ENCODE results near the gene RNF227. TPM values are rescaled to one million over a fixed set of nuclear protein-coding genes. Genes with fewer than 3 reads are reported as not detected.
"Not testable (repeated sequence)": the region's sequence is repeated elsewhere in the genome, so short reads cannot be mapped to it uniquely, and the experiment has no call there.

Gene RNF227
- total RNA-seq = 3.6 TPM in 2 replicates

DNA sequence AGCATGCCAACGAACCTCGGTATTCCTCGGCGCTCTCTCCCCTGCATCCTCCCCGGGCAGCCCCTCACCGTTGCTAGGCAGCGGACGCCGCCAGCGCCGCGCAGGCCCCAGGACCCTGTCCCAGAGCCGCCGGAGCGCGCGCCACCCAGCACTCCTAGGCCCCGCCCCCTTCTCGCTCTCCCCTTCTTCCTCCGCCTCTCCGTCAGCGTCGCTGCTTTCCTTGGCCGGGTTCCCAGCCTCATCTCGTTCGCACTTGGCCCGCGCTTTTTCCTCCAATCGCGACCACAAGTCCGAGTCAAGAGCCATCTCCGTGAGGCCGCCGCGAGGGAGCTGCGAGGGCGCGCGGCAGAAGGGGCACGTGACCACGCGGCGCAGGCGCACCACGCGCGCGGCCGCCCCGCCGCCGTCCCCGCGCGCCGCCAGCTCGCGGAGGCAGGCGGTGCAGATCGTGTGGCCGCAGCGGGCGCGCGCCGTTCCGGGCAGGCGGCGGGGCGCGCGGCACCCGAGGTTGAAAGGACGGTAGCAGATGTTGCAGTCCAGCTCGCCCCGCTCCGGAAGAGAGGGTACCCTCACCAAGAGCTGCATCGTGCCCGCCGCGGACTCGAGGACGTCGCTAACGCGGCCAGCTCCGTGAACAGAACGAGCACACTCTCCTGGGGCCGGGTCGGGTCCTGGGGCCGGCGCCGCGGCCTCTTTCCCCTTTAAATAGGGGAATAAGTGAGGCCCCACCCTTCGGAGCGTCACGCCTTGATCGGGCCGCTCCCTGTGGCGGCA lies at the start of gene RNF227:
RNF227 (minus strand) TSS at position 679 of the 774 bp plus-strand sequence; CDS start at position 585, 94 bp downstream.
- intact Hi-C loops (cut with micrococcal nuclease) = loop anchor here (1.0 to 2.0 kb wide), 3 partner anchors 17 to 59 kb away; partner anchors contain the start of genes CNTROB and NAA38

- intact Hi-C loops (cut with micrococcal nuclease) = no loop called here
These were observed 45.3 kb upstream of the RNF227 start for GRCh38 chr17:7961421-7961820.

DNA sequence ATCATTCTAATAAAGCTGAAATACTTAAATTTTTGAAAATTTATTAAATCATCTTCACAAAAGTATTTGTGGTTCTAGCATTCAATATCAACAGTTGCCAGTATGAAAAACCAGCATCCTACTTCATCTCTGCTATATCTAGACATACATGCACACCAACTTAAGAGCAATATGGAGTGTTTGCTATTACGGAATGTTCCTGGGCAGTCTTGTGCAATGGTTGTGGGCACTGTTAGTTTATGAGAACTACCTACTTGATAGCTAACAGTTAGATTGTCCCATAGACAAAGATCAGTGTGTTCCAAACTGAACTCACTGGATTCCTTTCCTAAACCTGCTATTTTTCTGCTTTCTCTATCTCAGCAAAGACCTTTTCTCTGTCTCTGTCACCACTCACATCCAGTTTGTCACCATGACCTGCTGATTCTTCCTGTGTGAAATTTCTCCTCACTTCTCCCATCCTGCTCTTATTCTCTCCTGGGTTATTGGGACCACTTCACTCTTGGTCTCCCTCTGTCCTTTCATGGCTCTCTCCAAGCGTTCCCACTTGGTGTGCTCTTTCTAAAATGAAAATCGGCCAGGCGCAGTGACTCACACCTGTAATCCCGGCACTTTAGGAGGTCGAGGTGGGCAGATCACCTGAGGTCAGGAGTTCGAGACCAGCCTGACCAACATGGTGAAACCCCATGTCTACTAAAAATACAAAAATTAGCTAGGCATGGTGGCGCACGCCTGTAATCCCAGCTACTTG lies 43.6 kb upstream of the RNF227 start:
- intact Hi-C loops (cut with micrococcal nuclease) = no loop called here

- intact Hi-C loops (cut with micrococcal nuclease) = no loop called here
These were observed 40.3 kb upstream of the RNF227 start for GRCh38 chr17:7956228-7956965.

DNA sequence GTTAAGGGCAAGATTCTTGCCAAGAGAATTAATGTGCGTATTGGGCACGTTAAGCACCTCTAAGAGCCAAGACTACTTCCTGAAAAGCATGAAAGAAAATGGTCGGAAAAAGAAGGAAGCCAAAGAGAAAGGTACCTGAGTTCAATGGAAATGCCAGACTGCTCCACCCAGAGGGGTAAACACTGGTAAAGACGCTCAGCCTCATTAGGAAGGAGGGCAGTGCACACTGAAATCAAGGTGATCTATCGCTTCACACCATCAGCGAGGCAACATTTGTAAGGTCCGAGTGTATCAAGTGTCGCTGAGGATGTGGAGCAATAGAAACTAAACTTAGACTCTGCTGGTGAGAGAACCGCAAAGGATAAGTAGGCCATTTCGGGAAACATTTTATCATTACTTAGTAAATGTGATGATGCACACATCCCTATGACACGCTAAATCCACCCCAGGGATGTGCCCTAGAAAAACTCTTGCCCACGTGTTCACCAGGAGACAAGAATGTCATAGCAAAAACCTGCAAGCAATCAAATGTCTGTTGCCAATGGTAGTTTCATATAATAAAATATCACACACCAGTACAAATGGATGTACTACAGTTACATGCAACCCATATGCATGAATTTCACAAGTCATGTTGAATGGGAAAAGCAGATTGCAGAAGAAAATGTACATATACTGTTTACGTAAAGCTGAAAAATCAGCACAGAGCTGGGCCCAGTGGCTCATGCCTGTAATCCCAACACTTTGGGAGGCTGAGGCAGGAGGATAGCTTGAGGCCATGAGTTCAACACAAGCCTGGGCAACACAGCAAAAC lies 39.5 kb upstream of the RNF227 start:
- intact Hi-C loops (cut with micrococcal nuclease) = no loop called here

GRCh38 chr17:7953266-7953665 lies 37.2 kb upstream of the RNF227 start:
- intact Hi-C loops (cut with micrococcal nuclease) = not testable (repeated sequence)

GRCh38 chr17:7951143-7951792 lies 35.2 kb upstream of the RNF227 start:
- intact Hi-C loops (cut with micrococcal nuclease) = loop anchor here (1.0 kb wide), 1 partner anchor 19 kb away; the partner anchor contains the start of gene CNTROB

- intact Hi-C loops (cut with micrococcal nuclease) = no loop called here
These were observed 34.5 kb upstream of the RNF227 start for GRCh38 chr17:7950578-7950977.

DNA sequence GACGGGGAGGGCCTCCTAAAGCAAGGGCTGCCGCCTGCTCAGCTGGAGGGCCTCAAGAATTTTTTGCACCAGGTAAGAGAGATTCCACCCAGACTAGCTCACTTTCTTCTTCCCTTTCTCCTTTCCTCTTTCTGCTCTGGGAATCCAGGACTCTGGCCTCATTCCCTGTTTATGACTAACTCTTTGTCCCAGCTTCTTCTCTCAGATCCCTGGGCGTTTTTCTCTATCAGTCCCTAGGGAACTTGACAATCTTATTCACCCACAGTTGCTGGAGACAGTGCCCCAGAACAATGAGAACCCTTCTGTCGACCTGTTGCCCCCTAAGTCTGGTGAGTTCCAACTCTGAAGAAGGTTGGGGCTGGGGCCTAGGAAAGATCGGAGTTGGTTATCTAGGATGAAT lies 31.6 kb upstream of the RNF227 start:
- intact Hi-C loops (cut with micrococcal nuclease) = no loop called here

- intact Hi-C loops (cut with micrococcal nuclease) = no loop called here
These were observed 30.4 kb upstream of the RNF227 start for GRCh38 chr17:7946441-7946840.

GRCh38 chr17:7945651-7946050 lies 29.6 kb upstream of the RNF227 start:
- intact Hi-C loops (cut with micrococcal nuclease) = no loop called here

DNA sequence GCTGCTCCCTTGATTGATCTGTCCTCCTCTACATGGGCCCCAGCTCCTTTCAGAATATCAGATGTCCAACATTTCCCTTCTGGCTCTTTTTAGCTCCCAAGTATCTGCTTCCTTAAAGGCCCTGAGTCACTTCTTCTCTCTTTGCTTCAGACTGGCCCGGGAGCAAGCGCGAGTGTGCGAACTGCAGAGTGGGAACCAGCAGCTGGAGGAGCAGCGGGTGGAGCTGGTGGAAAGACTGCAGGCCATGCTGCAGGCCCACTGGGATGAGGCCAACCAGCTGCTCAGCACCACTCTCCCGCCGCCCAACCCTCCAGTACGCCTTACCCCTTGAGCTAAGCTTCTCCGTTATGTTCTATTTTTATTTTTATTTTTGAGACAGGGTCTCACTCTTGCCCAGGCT lies 28.2 kb upstream of the RNF227 start:
- intact Hi-C loops (cut with micrococcal nuclease) = no loop called here

DNA sequence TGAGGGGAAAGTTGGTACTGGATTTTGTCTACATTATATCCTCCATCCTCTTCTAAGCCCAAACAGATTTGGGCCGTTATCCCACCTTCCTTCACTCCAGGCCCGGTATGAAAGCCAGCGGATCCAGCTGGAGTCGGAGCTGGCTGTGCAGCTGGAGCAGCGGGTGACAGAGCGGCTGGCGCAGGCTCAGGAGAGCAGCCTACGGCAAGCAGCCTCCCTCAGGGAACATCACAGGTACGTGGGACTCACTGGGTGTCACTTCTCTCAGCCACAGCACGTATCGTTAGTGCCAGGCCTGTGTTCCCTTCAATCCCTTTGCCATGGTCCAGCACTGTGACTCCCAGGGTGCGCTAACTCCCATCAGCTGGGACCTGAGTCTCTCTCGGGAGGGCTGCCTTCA lies 27.2 kb upstream of the RNF227 start:
- intact Hi-C loops (cut with micrococcal nuclease) = no loop called here

GRCh38 chr17:7940743-7941142 lies 24.7 kb upstream of the RNF227 start:
- intact Hi-C loops (cut with micrococcal nuclease) = no loop called here

- intact Hi-C loops (cut with micrococcal nuclease) = no loop called here
These were observed 23.9 kb upstream of the RNF227 start for GRCh38 chr17:7940034-7940433.

DNA sequence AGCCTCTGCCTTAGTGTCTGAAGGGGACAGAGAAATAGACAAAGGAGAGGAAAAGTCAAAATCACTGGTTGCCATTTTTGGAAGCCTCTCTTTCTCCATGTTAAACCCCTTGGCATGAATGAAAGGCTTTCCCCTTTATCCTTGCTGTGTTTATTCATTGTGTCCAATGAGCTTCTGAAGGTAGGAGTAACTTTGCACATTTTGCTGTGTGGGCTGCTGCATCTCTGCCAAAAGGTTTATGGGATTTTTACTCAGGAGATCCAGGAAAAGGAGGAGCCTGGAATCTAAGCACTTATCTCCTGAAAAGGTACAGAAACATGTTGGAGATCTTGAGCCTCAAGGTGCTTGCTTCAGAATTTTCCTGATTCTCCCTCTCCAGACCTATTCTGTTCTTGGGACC lies 19.8 kb upstream of the RNF227 start:
- intact Hi-C loops (cut with micrococcal nuclease) = no loop called here

- intact Hi-C loops (cut with micrococcal nuclease) = loop anchor here (1.0 to 5.0 kb wide), 7 partner anchors 18 to 98 kb away; partner anchors contain the start of gene NAA38
These were observed 16.9 kb upstream of the RNF227 start for GRCh38 chr17:7932949-7933348.

DNA sequence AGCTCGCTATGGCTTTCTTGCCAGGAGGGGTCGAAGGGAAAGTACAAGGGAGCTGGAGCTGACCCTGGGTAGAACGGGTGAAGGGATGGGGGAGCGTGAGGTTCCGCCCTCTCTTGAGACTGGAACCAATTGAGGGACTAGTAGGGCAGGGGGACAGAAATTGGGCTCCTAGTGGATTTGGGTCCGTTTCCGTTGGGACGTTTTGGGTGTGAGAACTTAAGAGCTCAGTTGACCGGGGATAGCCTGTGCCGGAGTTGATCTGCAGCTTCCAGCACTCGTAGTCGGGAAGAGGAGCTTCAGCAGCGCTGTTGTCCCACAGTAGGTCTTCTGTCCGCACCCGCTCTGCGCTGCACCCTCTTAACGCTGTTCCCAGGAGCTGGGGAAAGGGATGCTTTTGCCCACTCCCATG lies 16.4 kb upstream of the RNF227 start:
- intact Hi-C loops (cut with micrococcal nuclease) = loop anchor here (1.0 to 5.0 kb wide), 7 partner anchors 17 to 97 kb away; partner anchors contain the start of gene NAA38

GRCh38 chr17:7931709-7932482 lies 15.8 kb upstream of the RNF227 start, which contains the start of the genes CNTROB and TRAPPC1:
Gene CNTROB (plus strand): TSS chr17:7932206. CDS start chr17:7933080, 874 bp downstream.
Gene TRAPPC1 (minus strand): TSS chr17:7931946. CDS start chr17:7931829, 117 bp downstream.
- intact Hi-C loops (cut with micrococcal nuclease) = loop anchor here (1.0 to 5.0 kb wide), 7 partner anchors 17 to 97 kb away; partner anchors contain the start of gene NAA38
